Body of pancreas (tissue), 4 donors: ENCODE measurements around the gene RAB5IF.

Experiments
- CTCF ChIP-seq, 7 experiments: fragments of 450-650 bp in 4 of 7; fragments of 200-600 bp in 3 of 7; sonication (generic) in 3 of 7; IDR thresholded peaks; one replicate each; pipeline ENCODE4 v1.5.1; 2016 to 2019; ENCODE audit warnings: antibody characterized with exemption in 7 of 7
- POLR2A ChIP-seq, 3 donors: fragments of 450-650 bp; IDR thresholded peaks; one replicate each; pipeline ENCODE4 v1.6.1; 2016; ENCODE audit warnings: antibody characterized with exemption in 3 of 3, mild to moderate bottlenecking in 2 of 3

- TF ChIP-seq CTCF (IDR thresholded peaks at IDR 0.05) (no peak), POLR2A (IDR thresholded peaks at IDR 0.05) (no peak)
Observed at GRCh38 chr20:36645353-36645752, 39.8 kb downstream of the RAB5IF start.
